CD4-positive, alpha-beta T cell treated with Interleukin-2 at 100 ng/mL for 4 hours (primary cell): ENCODE data around the gene PDGFRB.

Experiments
- DNase-seq: peaks from one replicate; pipeline ENCODE4 v3.0.0-alpha.2; 2020; ENCODE audit warnings: low spot score

Gene PDGFRB

GRCh38 chr5:150082374-150082773 lies 73.3 kb downstream of the PDGFRB start:
- no peak for DNase-seq

GRCh38 chr5:150081541-150082283 lies 73.9 kb downstream of the PDGFRB start:
- no peak for DNase-seq

- DNase-seq: no peak
These were observed 74.8 kb downstream of the PDGFRB start for GRCh38 chr5:150080696-150081435.

GRCh38 chr5:150079909-150080461 lies 75.7 kb downstream of the PDGFRB start:
- DNase-seq: no peak

GRCh38 chr5:150078802-150079689 lies 76.6 kb downstream of the PDGFRB start:
- no peak for DNase-seq

GRCh38 chr5:150077996-150078801 lies 77.4 kb downstream of the PDGFRB start:
- no peak for DNase-seq

GRCh38 chr5:150077060-150077459 lies 78.6 kb downstream of the PDGFRB start:
- no peak for DNase-seq

GRCh38 chr5:150075806-150076205 lies 79.8 kb downstream of the PDGFRB start:
- no peak for DNase-seq

GRCh38 chr5:150075233-150075632 lies 80.4 kb downstream of the PDGFRB start:
- DNase-seq: no peak

GRCh38 chr5:150073677-150074076 lies 82.0 kb downstream of the PDGFRB start:
- DNase-seq: no peak

- DNase-seq: no peak
These were observed 82.5 kb downstream of the PDGFRB start for GRCh38 chr5:150073086-150073625.

- no peak for DNase-seq
These were observed 84.8 kb downstream of the PDGFRB start for GRCh38 chr5:150070821-150071220.

- no peak for DNase-seq
These were observed 85.7 kb downstream of the PDGFRB start for GRCh38 chr5:150069672-150070627.

GRCh38 chr5:150068961-150069645 lies 86.5 kb downstream of the PDGFRB start:
- no peak for DNase-seq

- no peak for DNase-seq
These were observed 87.2 kb downstream of the PDGFRB start for GRCh38 chr5:150068472-150068871.

GRCh38 chr5:150068071-150068470 lies 87.6 kb downstream of the PDGFRB start:
- no peak for DNase-seq

- DNase-seq: no peak
These were observed 88.2 kb downstream of the PDGFRB start for GRCh38 chr5:150067405-150067960.

GRCh38 chr5:150066901-150067396 lies 88.7 kb downstream of the PDGFRB start:
- DNase-seq: no peak

GRCh38 chr5:150066436-150066835 lies 89.2 kb downstream of the PDGFRB start:
- DNase-seq: no peak
